GM19372 (cell line): ENCODE measurements around the gene AKNAD1.
"Not testable (repeated sequence)": the region's sequence is repeated elsewhere in the genome, so short reads cannot be mapped to it uniquely, and the experiment has no call there.

Experiments
- ATAC-seq: cut with Tn5 transposase; IDR thresholded peaks from one replicate; pipeline ENCODE4 v1.9.1; 2021; ENCODE audit warnings: mild to moderate bottlenecking, low read depth, moderate library complexity; ENCODE audit not compliant: unreplicated experiment

The AKNAD1 gene

GRCh38 chr1:108791790-108792189 lies 65.1 kb downstream of the AKNAD1 start:
- no peak for ATAC-seq

DNA sequence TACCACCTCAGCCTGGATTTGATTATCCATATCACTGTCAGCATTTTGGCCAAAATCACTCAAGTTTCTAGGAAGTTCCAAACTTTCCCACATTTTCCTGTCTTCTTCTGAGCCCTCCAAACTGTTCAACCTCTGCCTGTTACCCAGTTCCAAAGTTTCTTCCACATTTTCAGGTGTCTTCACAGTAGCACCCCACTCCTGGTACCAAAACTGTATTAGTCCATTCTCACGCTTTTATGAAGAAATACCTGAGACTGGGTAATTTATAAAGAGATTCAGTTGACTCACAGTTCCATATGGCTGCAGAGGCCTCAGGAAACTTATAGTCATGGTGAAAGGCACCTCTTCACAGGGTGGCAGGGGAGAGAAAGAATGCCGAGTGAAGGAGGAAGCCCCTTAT lies 71.0 kb downstream of the AKNAD1 start:
- ATAC-seq, result no peak

- no peak for ATAC-seq
Measured at GRCh38 chr1:108785264-108785663, 71.6 kb downstream of the AKNAD1 start.

DNA sequence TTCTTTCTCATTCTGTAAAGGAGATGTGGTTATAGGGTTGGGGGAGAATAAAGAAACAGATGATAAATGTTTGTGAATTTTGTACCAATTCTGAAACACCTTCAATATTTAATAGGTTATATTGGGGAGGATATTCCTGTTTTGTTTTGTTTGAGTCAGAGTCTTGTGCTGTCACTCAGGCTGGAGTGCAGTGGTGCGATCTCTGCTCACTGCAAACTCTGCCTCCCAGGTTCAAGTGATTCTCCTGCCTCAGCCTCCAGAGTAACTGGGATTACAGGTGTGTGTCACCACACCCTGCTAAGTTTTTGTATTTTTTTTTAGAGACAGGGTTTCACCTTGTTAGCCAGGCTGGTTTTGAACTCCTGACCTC lies 75.3 kb downstream of the AKNAD1 start:
- ATAC-seq, result not testable (repeated sequence)

DNA sequence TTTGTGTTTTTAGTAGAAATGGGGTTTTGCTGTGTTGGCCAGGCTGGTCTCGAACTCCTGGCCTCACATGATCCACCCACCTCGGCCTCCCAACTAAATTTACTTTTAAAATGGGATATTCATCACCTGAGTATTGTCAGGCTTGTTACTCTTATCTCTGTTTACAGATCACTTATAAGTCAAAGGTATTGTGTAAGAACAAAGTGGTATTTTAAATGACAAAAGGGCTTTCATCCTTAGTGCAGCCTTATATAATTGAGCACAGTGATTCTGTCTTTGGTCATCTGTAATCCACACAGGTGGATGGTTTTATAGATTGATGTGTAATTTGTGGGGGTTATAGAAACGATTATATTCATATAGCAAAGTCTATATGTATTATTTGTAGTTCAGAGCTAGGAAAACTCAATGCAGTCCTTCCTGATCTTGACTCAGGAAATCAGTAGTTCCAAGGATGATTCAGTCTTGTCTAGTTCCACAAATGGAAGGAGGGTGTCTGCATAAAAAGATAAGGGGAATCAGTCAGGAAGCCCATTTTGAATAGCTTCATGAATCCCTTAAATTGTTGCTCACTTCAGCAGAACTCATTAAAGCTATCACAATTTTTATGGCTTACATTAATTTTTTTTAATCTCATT lies 75.8 kb downstream of the AKNAD1 start:
- ATAC-seq, result no peak

DNA sequence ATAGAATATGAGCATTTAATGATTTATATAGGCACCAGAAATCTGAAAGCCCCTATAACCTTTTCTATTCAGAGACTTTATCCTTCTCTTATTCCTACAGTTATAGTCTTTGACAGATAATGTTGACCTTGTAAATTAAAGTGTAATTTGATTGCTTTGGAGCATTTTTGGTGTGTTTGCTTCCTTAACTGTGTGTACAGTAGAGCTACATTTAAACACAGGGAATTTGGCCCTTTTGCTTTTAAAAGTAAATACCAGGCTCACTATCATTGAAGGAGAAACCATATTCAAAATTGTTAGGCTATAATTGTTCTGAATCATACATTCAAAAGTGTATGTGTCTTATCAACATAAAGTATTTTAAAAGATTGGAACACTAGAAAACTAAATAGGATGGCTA lies 77.4 kb downstream of the AKNAD1 start:
- ATAC-seq, result no peak

DNA sequence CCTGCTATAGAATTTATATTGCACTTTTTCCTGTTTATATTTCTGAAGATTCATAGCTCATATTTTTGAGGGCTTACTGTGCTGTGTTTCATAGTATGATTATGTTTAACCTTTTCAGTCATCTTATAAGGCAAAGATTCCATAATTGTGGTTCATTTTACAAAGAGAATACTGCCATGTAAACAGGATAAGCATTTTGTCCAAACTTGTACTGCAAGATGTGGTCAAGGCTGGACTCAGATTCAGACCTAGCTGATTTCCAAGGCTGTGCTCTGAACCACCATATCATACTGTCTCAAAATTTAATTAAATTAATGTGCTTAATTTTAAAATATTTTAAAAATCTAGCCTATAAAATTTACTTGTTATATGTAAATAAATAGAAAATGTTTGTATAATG lies 79.1 kb downstream of the AKNAD1 start:
- ATAC-seq, result no peak

DNA sequence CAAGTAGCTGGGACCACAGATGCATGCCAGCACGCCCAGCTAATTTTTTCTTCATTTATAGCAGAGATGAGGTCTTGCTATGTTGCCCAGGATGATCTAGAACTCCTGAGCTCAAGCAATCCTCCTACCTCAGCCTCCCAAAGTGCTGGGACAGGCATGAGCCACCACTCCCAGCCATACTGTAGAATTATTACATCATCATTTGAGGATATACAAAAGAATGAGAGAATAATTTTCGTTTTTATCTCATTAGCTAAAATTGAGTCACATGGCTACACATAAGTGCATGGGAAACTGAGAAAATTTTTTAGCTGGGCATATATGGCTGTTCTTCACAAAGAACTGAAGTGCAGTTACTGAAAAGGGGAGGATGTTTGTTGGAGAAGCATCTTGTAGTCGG lies 89.2 kb downstream of the AKNAD1 start:
- no peak for ATAC-seq

- ATAC-seq, result no peak
Measured at GRCh38 chr1:108767115-108767514, 89.8 kb downstream of the AKNAD1 start.
